CD14-positive monocyte (primary cell): ENCODE measurements around the gene ARHGEF37. TPM values are rescaled to one million over a fixed set of nuclear protein-coding genes. Genes with fewer than 3 reads are reported as not detected.

Experiments
- DNase-seq, 3 donors: peaks; one replicate each; pipeline ENCODE4 v3.0.0-alpha.2; 2011 to 2022
- H2AFZ ChIP-seq: 2 replicates; pipeline ENCODE4 v1.6.0; 2012; ENCODE audit warnings: mild to moderate bottlenecking, low read depth, low read length, inconsistent platforms; ENCODE audit not compliant: insufficient read depth, poor library complexity, severe bottlenecking
- H3K27ac ChIP-seq, 2 donors: 1 replicate in 1 of 2; 2 replicates in 1 of 2; pipeline ENCODE4 v1.5.1; 2012 to 2013; ENCODE audit warnings: low read length in 2 of 2, control low read depth in 1 of 2, inconsistent platforms in 1 of 2, low read depth in 1 of 2, mild to moderate bottlenecking in 1 of 2
- H3K27me3 ChIP-seq, 2 donors: one replicate each; pipeline versions ENCODE4 v1.6.0 to v1.6.1; 2011 to 2013; ENCODE audit warnings: low read length in 2 of 2; ENCODE audit not compliant: control insufficient read depth in 2 of 2, insufficient read depth in 2 of 2
- H3K36me3 ChIP-seq, 2 donors: replicated peaks in 1 of 2; 1 replicate in 1 of 2; 2 replicates in 1 of 2; pipeline versions ENCODE4 v1.5.1 to v1.6.1; 2012 to 2013; ENCODE audit warnings: low read length in 2 of 2, control low read depth in 1 of 2, inconsistent platforms in 1 of 2, mild to moderate bottlenecking in 1 of 2; ENCODE audit not compliant: insufficient read depth in 2 of 2, control insufficient read depth in 1 of 2
- H3K4me1 ChIP-seq, 2 donors: 1 replicate in 1 of 2; 2 replicates in 1 of 2; pipeline versions ENCODE4 v1.5.1 to v1.6.1; 2012 to 2013; ENCODE audit warnings: low read length in 2 of 2, control low read depth in 1 of 2, inconsistent platforms in 1 of 2, mild to moderate bottlenecking in 1 of 2, moderate library complexity in 1 of 2; ENCODE audit not compliant: insufficient read depth in 2 of 2, control insufficient read depth in 1 of 2
- H3K4me2 ChIP-seq: replicated peaks from 2 replicates; pipeline ENCODE3; 2012; ENCODE audit warnings: low read length, moderate library complexity, mild to moderate bottlenecking; ENCODE audit not compliant: poor library complexity, severe bottlenecking; ENCODE audit errors: extremely low read depth
- H3K4me3 ChIP-seq, 3 experiments: fragments of 200-600 bp in 1 of 3; sonication (generic) in 1 of 3; replicated peaks in 1 of 3; 1 replicate in 2 of 3; 2 replicates in 1 of 3; pipeline ENCODE4 v1.5.1; 2011 to 2013; ENCODE audit warnings: low read length in 3 of 3, mild to moderate bottlenecking in 3 of 3, control low read depth in 2 of 3, low read depth in 2 of 3, inconsistent platforms in 1 of 3, moderate library complexity in 1 of 3
- H3K79me2 ChIP-seq: 2 replicates; pipeline ENCODE4 v1.6.0; 2012; ENCODE audit warnings: mild to moderate bottlenecking, control low read depth, inconsistent platforms, low read length, moderate library complexity; ENCODE audit not compliant: insufficient read depth
- H3K9ac ChIP-seq: 2 replicates; pipeline ENCODE4 v1.6.0; 2017; ENCODE audit warnings: low read length, mild to moderate bottlenecking; ENCODE audit not compliant: insufficient read depth, poor library complexity, severe bottlenecking
- H3K9me3 ChIP-seq, 2 donors: replicated peaks in 1 of 2; 1 replicate in 1 of 2; 2 replicates in 1 of 2; pipeline versions ENCODE4 v1.5.1 to v1.6.1; 2012 to 2013; ENCODE audit warnings: low read length in 2 of 2, control low read depth in 1 of 2; ENCODE audit not compliant: control insufficient read depth in 1 of 2, insufficient read depth in 1 of 2
- H4K20me1 ChIP-seq: 2 replicates; pipeline ENCODE4 v1.6.0; 2012; ENCODE audit warnings: mild to moderate bottlenecking, low read length, control low read depth, moderate library complexity; ENCODE audit not compliant: insufficient read depth
- H3K27ac Mint-ChIP-seq, 7 donors: one replicate each; pipeline ENCODE4 v1.8.0; 2020; ENCODE audit warnings: mild to moderate bottlenecking in 7 of 7, mixed read lengths in 7 of 7, moderate library complexity in 6 of 7, inconsistent platforms in 2 of 7
- H3K27me3 Mint-ChIP-seq, 3 donors: one replicate each; pipeline ENCODE4 v1.8.0; 2021 to 2022; ENCODE audit warnings: low read depth in 3 of 3, mild to moderate bottlenecking in 3 of 3, mixed read lengths in 3 of 3, moderate library complexity in 3 of 3, inconsistent platforms in 1 of 3
- H3K36me3 Mint-ChIP-seq, 2 donors: one replicate each; pipeline ENCODE4 v1.8.0; 2020; ENCODE audit warnings: mixed read lengths in 2 of 2, inconsistent platforms in 1 of 2, mild to moderate bottlenecking in 1 of 2
- H3K4me1 Mint-ChIP-seq: one replicate; pipeline ENCODE4 v1.8.0; 2020; ENCODE audit warnings: mild to moderate bottlenecking, mixed read lengths
- H3K4me3 Mint-ChIP-seq, 2 donors: one replicate each; pipeline ENCODE4 v1.8.0; 2020; ENCODE audit warnings: mild to moderate bottlenecking in 2 of 2, mixed read lengths in 2 of 2, moderate library complexity in 1 of 2
- H3K9me3 Mint-ChIP-seq, 7 donors: one replicate each; pipeline ENCODE4 v1.8.0; 2020 to 2022; ENCODE audit warnings: mixed read lengths in 7 of 7, mild to moderate bottlenecking in 6 of 7, moderate library complexity in 6 of 7, inconsistent platforms in 2 of 7
- WGBS: methylation state at CpG from one replicate; pipeline ENCODE4 v1.1.5; 2013; ENCODE audit warnings: missing lambda C conversion rate; ENCODE audit not compliant: insufficient coverage; 5-methylcytosine and 5-hydroxymethylcytosine counted together
- intact Hi-C, 2 donors: fragments of 100-400 bp; cut with micrococcal nuclease; formaldehyde crosslinking; loops; one replicate each; pipeline versions ENCODE4 v1.15.0 to v1.15.1; 2023
- polyA plus RNA-seq, 3 donors: library from polyadenylated mRNA; depleted of rRNA in 1 of 3; unstranded in 2 of 3; stranded (reverse) in 1 of 3; fragments of 300-500 nt in 2 of 3; fragments of >200 nt in 1 of 3; fragmentation: Illumina TruSeq in 2 of 3; gene quantifications; 1 replicate in 2 of 3; 2 replicates in 1 of 3; pipeline ENCODE4 v1.2.3, GENCODE V29; 2012 to 2021
- TF ChIP-seq, protein P1 (sequence below): fragments of 200-600 bp; IDR thresholded peaks from one replicate; pipeline ENCODE4 v1.8.0; 2022; ENCODE audit warnings: antibody characterized with exemption, mild to moderate bottlenecking

ARHGEF37 gene
- polyA plus RNA-seq, 3 donors: not detected

DNA sequence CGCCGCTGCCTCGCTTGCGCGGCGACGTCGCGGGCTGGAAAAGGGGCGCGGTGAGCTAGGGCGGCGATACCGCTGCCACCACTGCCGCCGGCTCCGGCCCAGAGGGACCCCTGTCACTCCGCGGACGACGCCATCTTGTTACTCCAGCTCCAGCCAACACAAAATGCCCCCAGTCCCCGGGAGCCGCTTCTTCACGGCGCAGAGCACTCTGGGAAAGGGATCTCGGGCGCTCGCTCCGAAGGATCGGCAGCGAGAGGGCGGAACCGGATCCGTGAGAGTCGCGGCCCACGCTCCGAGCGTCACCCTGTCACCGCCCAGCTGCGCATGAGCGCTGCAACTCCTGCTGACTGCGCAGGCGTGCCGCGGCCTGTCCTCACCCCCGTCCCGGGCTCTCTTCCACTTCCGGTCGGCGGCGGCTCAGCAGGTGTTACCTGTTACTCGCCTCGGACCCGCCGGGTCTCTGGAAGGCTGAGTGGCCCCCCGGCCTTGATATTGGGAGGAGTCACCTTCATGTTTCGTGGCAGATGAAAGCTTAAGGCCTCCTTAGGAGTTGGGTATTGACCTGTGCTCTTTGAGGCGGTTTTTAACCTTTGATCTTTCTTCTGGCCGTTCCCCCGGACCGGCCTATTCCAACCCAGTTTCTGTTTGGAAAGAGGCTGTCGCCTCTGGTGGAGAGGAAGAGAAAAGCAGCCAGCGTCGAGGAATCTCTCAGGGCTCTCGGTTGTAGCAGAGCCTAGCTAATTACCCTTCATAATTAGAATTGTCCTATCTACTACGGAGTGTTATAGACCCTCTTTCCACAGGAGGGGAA lies 29.9 kb upstream of the ARHGEF37 start, which contains the start of gene CSNK1A1:
Gene CSNK1A1, minus strand, starts transcription at position 213 of the 811 bp plus-strand sequence. CDS start 475 bp downstream, outside the sequence.
- H3K27me3 Mint-ChIP-seq: peaks cover 0 to 2% (median 0%) of the 10 kb centered on the region in 3 donors
- Histone ChIP-seq H3K79me2 (peaks cover 53% of the 10 kb centered on the region), H3K27ac (peak within 1 kb of the TSS; percentile 96 to 98), H3K4me2 (peak within 1 kb of the TSS; percentile 89), H3K4me3 (peak within 1 kb of the TSS; percentile 88 to 100 (median 91)), H3K36me3 (peaks cover 19 to 28% of the 10 kb centered on the region in 2 donors), H3K4me1 (peaks cover 19 to 33% of the 10 kb centered on the region in 2 donors), H3K27me3 (no peaks in the 10 kb centered on the region), H4K20me1 (peaks cover 37% of the 10 kb centered on the region), H2AFZ (peak within 1 kb of the TSS; percentile 79), H3K9me3 (no peaks in the 10 kb centered on the region), H3K9ac (peak within 1 kb of the TSS; percentile 99)
- peaks cover 24% of the 10 kb centered on the region for H3K4me1 Mint-ChIP-seq
- TF ChIP-seq, protein P1, sequence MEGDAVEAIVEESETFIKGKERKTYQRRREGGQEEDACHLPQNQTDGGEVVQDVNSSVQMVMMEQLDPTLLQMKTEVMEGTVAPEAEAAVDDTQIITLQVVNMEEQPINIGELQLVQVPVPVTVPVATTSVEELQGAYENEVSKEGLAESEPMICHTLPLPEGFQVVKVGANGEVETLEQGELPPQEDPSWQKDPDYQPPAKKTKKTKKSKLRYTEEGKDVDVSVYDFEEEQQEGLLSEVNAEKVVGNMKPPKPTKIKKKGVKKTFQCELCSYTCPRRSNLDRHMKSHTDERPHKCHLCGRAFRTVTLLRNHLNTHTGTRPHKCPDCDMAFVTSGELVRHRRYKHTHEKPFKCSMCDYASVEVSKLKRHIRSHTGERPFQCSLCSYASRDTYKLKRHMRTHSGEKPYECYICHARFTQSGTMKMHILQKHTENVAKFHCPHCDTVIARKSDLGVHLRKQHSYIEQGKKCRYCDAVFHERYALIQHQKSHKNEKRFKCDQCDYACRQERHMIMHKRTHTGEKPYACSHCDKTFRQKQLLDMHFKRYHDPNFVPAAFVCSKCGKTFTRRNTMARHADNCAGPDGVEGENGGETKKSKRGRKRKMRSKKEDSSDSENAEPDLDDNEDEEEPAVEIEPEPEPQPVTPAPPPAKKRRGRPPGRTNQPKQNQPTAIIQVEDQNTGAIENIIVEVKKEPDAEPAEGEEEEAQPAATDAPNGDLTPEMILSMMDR: peak; percentile 88
- H3K4me3 Mint-ChIP-seq: peak within 1 kb of the TSS; percentile 97 to 98
- WGBS: under 1% methylated on average over 55 of the region's 67 CpGs
- peaks cover 0 to 6% (median 0%) of the 10 kb centered on the region in 7 donors for H3K9me3 Mint-ChIP-seq
- H3K36me3 Mint-ChIP-seq: peaks cover 26 to 29% of the 10 kb centered on the region in 2 donors
- intact Hi-C loops: loop anchor here in 1 of 2 donors (5.0 kb wide), 1 partner anchor 39 kb away; no protein-coding TSS in a partner anchor
- DNase-seq: peak; percentile 98 to 100 (median 99)
- peak within 1 kb of the TSS; percentile 99 to 100 (median 99) for H3K27ac Mint-ChIP-seq

DNA sequence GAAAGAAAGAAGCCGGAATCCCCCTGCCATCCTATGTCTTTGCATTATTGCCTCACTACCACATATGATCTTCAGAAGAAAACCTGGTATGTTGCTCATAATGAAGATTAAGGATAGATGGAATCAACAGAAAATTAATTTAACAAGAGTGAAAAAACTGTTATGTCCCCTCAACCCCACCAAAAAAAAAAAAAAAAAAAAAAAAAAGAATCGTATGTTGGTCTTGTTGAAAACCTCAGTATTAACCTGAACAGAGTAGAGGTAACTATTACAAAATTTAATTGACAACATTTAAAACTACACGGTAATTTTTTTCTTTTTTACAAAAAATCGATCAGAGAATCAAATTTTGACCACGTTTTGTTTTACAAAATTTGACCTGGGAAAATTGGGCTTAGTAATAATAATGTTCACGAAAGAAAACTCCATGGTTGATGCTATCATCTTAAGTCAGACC lies 29.2 kb upstream of the ARHGEF37 start:
- intact Hi-C loops: loop anchor here in 1 of 2 donors (5.0 kb wide), 1 partner anchor 40 kb away; no protein-coding TSS in a partner anchor
- H3K4me2 ChIP-seq: peak overlapping the region; percentile 89
- H3K9ac ChIP-seq: peak overlapping the region; percentile 99
- peak overlapping the region; percentile 96 to 98 for H3K27ac ChIP-seq
- H3K4me1 ChIP-seq: peaks cover 19 to 33% of the 10 kb centered on the region in 2 donors
- H2AFZ ChIP-seq: peak overlapping the region; percentile 79
- H3K27ac Mint-ChIP-seq: peak overlapping the region; percentile 99 to 100 (median 99)
- H3K27me3 ChIP-seq: no peaks in the 10 kb centered on the region
- H3K4me3 ChIP-seq: peak overlapping the region; percentile 88 to 100 (median 91)
- H3K36me3 ChIP-seq: peaks cover 12 to 22% of the 10 kb centered on the region in 2 donors
- H3K4me3 Mint-ChIP-seq: peak overlapping the region; percentile 97 to 98
- H3K9me3 ChIP-seq: no peaks in the 10 kb centered on the region
- peaks cover 19 to 22% of the 10 kb centered on the region in 2 donors for H3K36me3 Mint-ChIP-seq
- H3K27me3 Mint-ChIP-seq: peaks cover 0 to 2% (median 0%) of the 10 kb centered on the region in 3 donors
- H3K9me3 Mint-ChIP-seq: peaks cover 0 to 6% (median 0%) of the 10 kb centered on the region in 7 donors
- WGBS: no CpG with 5 or more reads among the region's 6 CpGs
- H3K79me2 ChIP-seq: peaks cover 47% of the 10 kb centered on the region
- no peak for DNase-seq
- TF ChIP-seq, protein P1: peak; percentile 36
- H4K20me1 ChIP-seq: peaks cover 30% of the 10 kb centered on the region
- H3K4me1 Mint-ChIP-seq: peaks cover 19% of the 10 kb centered on the region
